Body of pancreas (tissue), 4 donors: ENCODE measurements around the gene CHST13.

Source experiments
- POLR2A ChIP-seq, 3 donors: fragments of 450-650 bp; IDR thresholded peaks; one replicate each; pipeline ENCODE4 v1.6.1; 2016; ENCODE audit warnings: antibody characterized with exemption in 3 of 3, mild to moderate bottlenecking in 2 of 3
- TF ChIP-seq, protein P1 (sequence below), 7 experiments: fragments of 450-650 bp in 4 of 7; fragments of 200-600 bp in 3 of 7; sonication (generic) in 3 of 7; IDR thresholded peaks; one replicate each; pipeline ENCODE4 v1.5.1; 2016 to 2019; ENCODE audit warnings: antibody characterized with exemption in 7 of 7

GRCh38 chr3:126531051-126531330 is 7.0 kb downstream of the CHST13 start:
- TF ChIP-seq, protein P1, sequence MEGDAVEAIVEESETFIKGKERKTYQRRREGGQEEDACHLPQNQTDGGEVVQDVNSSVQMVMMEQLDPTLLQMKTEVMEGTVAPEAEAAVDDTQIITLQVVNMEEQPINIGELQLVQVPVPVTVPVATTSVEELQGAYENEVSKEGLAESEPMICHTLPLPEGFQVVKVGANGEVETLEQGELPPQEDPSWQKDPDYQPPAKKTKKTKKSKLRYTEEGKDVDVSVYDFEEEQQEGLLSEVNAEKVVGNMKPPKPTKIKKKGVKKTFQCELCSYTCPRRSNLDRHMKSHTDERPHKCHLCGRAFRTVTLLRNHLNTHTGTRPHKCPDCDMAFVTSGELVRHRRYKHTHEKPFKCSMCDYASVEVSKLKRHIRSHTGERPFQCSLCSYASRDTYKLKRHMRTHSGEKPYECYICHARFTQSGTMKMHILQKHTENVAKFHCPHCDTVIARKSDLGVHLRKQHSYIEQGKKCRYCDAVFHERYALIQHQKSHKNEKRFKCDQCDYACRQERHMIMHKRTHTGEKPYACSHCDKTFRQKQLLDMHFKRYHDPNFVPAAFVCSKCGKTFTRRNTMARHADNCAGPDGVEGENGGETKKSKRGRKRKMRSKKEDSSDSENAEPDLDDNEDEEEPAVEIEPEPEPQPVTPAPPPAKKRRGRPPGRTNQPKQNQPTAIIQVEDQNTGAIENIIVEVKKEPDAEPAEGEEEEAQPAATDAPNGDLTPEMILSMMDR (IDR thresholded peaks at IDR 0.05): no peak
- no peak for TF ChIP-seq POLR2A (IDR thresholded peaks at IDR 0.05)
